PC-9 (cell line): Measurements from ENCODE around the gene SPRYD3. TPM values are rescaled to one million over a fixed set of nuclear protein-coding genes. Genes with fewer than 3 reads are reported as not detected.

Experiments
- BruUV-seq: library from RNA; stranded (reverse); fragments of 400-500 nt; replicated peaks from 2 replicates; lab custom pipeline; 2021; lab: Mats Ljungman, UMichigan
- CTCF ChIA-PET: fragments of 300-600 bp; sonication (Branson Sonifier 250); formaldehyde crosslinking; loops from one replicate; lab custom pipeline; 2022; ENCODE audit warnings: antibody characterized with exemption; lab: Charles Lee
- POLR2A ChIA-PET: fragments of 300-600 bp; sonication (Branson Sonifier 250); formaldehyde crosslinking; loops from one replicate; lab custom pipeline; 2022; ENCODE audit warnings: antibody characterized with exemption; ENCODE audit not compliant: unreplicated experiment; lab: Charles Lee
- DNase-seq, 2 experiments: peaks; one replicate each; pipeline versions ENCODE4 v3.0.0 to v3.0.0-alpha.2; 2015 to 2022; ENCODE audit warnings: mixed read lengths in 1 of 2
- H2AFZ ChIP-seq: fragments of 200-600 bp; sonication (generic); 2 replicates; pipeline ENCODE4 v1.8.1; 2017; ENCODE audit warnings: antibody characterized with exemption
- H3F3A ChIP-seq: fragments of 200-600 bp; sonication (generic); 2 replicates; pipeline ENCODE4 v1.8.1; 2017; ENCODE audit warnings: antibody characterized with exemption, mild to moderate bottlenecking, low read depth; ENCODE audit not compliant: insufficient read depth
- H3K27ac ChIP-seq: fragments of 200-600 bp; sonication (generic); 2 replicates; pipeline ENCODE4 v1.6.1; 2016; ENCODE audit warnings: mixed run types
- H3K27me3 ChIP-seq: fragments of 200-600 bp; sonication (generic); 2 replicates; pipeline ENCODE4 v1.6.1; 2016; ENCODE audit warnings: low read depth, mixed run types; ENCODE audit not compliant: insufficient read depth
- H3K36me3 ChIP-seq: fragments of 200-600 bp; sonication (generic); 2 replicates; pipeline ENCODE4 v1.6.1; 2016; ENCODE audit warnings: low read depth, mixed run types
- H3K4me1 ChIP-seq: fragments of 200-600 bp; sonication (generic); replicated peaks from 2 replicates; pipeline ENCODE4 v1.6.1; 2016; ENCODE audit warnings: mixed run types; ENCODE audit not compliant: insufficient read depth
- H3K4me2 ChIP-seq: fragments of 200-600 bp; sonication (generic); 2 replicates; pipeline ENCODE4 v1.6.1; 2017; ENCODE audit warnings: mixed run types
- H3K4me3 ChIP-seq: fragments of 200-600 bp; sonication (generic); 2 replicates; pipeline ENCODE4 v1.6.1; 2016; ENCODE audit warnings: mixed run types
- H3K79me2 ChIP-seq: fragments of 200-600 bp; sonication (generic); 2 replicates; pipeline ENCODE4 v1.6.1; 2017; ENCODE audit warnings: low read depth, mixed run types
- H3K9me2 ChIP-seq: fragments of 200-600 bp; sonication (generic); 2 replicates; pipeline ENCODE4 v1.8.1; 2017; ENCODE audit warnings: mild to moderate bottlenecking; ENCODE audit not compliant: insufficient read depth
- H3K9me3 ChIP-seq: fragments of 200-600 bp; sonication (generic); 2 replicates; pipeline ENCODE4 v1.8.1; 2016; ENCODE audit warnings: low read depth; ENCODE audit not compliant: insufficient read depth
- H4K20me1 ChIP-seq: fragments of 200-600 bp; sonication (generic); 2 replicates; pipeline ENCODE4 v1.8.1; 2017; ENCODE audit not compliant: insufficient read depth
- EZH2 ChIP-seq: fragments of 200-600 bp; sonication (generic); IDR thresholded peaks from 2 replicates; pipeline ENCODE4 v1.8.0; 2017; ENCODE audit warnings: antibody characterized with exemption, low read depth
- intact Hi-C: fragments of 100-400 bp; cut with micrococcal nuclease; formaldehyde crosslinking; loops from one replicate; pipeline ENCODE4 v1.10.0; 2022; ENCODE audit not compliant: unreplicated experiment
- total RNA-seq: library from RNA; stranded (reverse); gene quantifications from 2 replicates; pipeline ENCODE4 v1.2.3, GENCODE V29; 2021
- TF ChIP-seq, protein P1 (sequence below): fragments of 200-600 bp; sonication (generic); conservative IDR thresholded peaks from 2 replicates; pipeline ENCODE4 v1.6.1; 2017; ENCODE audit warnings: mixed run types, antibody characterized with exemption, mild to moderate bottlenecking, moderate library complexity

Gene SPRYD3
- total RNA-seq, 1 experiment from 2014 or later: 17.2 TPM

DNA sequence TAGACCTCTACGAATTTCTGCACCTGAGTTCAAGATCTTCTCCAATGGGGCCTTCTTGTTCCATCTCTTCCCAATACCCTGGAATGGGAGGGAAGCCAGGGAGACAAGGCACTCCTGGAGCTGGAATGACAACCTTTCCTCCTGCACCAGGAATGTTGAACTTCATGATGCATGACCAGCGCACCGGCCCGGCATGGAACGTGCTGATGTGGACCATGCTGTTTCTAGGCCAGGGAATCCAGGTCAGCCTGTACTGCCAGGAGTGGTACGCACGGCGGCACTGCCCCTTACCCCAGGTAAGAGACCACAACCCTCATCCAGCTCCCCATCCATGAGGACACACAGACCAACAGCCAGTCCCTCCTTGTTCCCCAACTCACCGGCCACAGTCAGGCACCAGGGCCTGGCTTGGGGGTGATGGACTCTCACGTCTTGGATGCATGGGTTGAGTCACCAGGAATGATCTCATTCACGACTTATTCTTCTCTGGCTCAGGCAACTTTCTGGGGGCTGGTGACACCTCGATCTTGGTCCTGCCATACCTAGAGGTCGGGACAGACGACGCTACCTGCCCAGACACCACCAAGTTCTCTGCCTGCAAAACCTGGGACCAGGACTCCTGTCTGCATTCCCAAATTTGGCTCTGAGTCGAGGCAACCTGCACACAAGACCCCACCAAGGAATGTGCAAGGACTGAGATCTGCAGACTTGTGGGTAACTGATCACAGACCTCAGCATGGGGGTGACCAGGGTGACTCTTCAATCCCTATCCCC, 44.6 kb upstream of the SPRYD3 start:
- ChIA-PET CTCF (no interaction called here), POLR2A (no interaction called here)
- DNase-seq: no peak
- BruUV-seq: no TSS peak
- H3K4me2 ChIP-seq: no peak overlapping the region
- H3K9me3 ChIP-seq: no peaks in the 10 kb centered on the region
- H3K4me1 ChIP-seq: no peaks in the 10 kb centered on the region
- H2AFZ ChIP-seq: no peak overlapping the region
- no peaks in the 10 kb centered on the region for H3K36me3 ChIP-seq
- no peaks in the 10 kb centered on the region for H4K20me1 ChIP-seq
- H3K27ac ChIP-seq: no peak overlapping the region
- TF ChIP-seq, protein P1, sequence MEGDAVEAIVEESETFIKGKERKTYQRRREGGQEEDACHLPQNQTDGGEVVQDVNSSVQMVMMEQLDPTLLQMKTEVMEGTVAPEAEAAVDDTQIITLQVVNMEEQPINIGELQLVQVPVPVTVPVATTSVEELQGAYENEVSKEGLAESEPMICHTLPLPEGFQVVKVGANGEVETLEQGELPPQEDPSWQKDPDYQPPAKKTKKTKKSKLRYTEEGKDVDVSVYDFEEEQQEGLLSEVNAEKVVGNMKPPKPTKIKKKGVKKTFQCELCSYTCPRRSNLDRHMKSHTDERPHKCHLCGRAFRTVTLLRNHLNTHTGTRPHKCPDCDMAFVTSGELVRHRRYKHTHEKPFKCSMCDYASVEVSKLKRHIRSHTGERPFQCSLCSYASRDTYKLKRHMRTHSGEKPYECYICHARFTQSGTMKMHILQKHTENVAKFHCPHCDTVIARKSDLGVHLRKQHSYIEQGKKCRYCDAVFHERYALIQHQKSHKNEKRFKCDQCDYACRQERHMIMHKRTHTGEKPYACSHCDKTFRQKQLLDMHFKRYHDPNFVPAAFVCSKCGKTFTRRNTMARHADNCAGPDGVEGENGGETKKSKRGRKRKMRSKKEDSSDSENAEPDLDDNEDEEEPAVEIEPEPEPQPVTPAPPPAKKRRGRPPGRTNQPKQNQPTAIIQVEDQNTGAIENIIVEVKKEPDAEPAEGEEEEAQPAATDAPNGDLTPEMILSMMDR: no peak
- TF ChIP-seq EZH2: no peak
- H3F3A ChIP-seq: no peaks in the 10 kb centered on the region; the same call in 1 of the 2 replicates
- no peaks in the 10 kb centered on the region; the same call in 1 of the 2 replicates for H3K9me2 ChIP-seq
- no peak overlapping the region for H3K4me3 ChIP-seq
- H3K27me3 ChIP-seq: no peaks in the 10 kb centered on the region
- intact Hi-C loops: no loop called here
- no peaks in the 10 kb centered on the region for H3K79me2 ChIP-seq

- H3K27ac ChIP-seq: no peak overlapping the region
- POLR2A ChIA-PET: no interaction called here
- TF ChIP-seq, protein P1: no peak
- TF ChIP-seq EZH2: no peak
- H3F3A ChIP-seq: no peaks in the 10 kb centered on the region; the same call in 1 of the 2 replicates
- no TSS peak for BruUV-seq
- no peaks in the 10 kb centered on the region for H3K9me3 ChIP-seq
- H3K36me3 ChIP-seq: no peaks in the 10 kb centered on the region
- no peak overlapping the region for H2AFZ ChIP-seq
- H4K20me1 ChIP-seq: no peaks in the 10 kb centered on the region
- DNase-seq: no peak
- H3K79me2 ChIP-seq: no peaks in the 10 kb centered on the region
- no peaks in the 10 kb centered on the region; the same call in 1 of the 2 replicates for H3K9me2 ChIP-seq
- CTCF ChIA-PET: no interaction called here
- no peak overlapping the region for H3K4me2 ChIP-seq
- intact Hi-C loops: no loop called here
- H3K27me3 ChIP-seq: no peaks in the 10 kb centered on the region
- H3K4me3 ChIP-seq: no peak overlapping the region
- H3K4me1 ChIP-seq: no peaks in the 10 kb centered on the region
These were observed 43.8 kb upstream of the SPRYD3 start for GRCh38 chr12:53122961-53123468.

DNA sequence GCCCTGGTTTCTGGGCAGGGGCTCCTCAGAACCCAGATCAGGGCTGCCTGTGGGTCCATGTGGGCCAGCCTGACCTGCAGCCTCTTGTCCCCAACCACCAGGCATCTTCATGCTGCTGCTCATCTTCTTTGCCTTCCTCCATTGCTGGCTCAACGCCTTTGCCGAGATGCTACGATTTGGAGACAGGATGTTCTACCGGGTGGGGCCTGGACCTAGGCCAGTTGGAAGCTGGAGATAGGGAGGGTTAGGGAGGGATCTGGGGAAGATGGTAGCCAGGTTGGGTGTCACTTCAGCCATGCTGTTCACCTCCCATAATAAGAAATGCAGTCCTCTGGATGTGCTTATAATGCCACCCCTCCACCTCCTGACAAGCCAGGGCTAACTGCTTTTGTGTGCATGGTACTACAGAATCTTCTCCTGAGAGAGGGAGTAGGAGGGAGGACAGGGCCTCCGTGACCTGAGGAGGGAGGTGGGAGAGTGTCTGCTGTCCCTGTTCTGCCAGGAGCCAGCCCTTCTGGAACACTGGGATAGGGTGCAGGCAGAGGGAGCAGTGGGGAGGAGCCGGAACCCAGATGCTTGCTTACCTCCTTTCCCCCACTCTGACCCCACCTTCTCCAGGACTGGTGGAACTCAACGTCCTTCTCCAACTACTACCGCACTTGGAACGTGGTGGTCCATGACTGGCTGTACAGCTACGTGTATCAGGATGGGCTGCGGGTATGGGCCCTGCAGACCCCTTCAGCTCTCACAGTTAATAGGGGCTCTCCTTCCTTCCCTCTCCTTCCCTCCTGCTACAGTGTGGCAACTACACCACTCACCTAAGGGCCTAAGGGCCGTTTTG, 41.7 kb upstream of the SPRYD3 start:
- H3K9me3 ChIP-seq: no peaks in the 10 kb centered on the region
- H3K4me2 ChIP-seq: no peak overlapping the region
- ChIA-PET CTCF (no interaction called here), POLR2A (interaction anchor here (0.7 kb wide), 2 partner anchors 16 to 380 kb away, joined by 4 to 21 read pairs; partner anchors contain the start of gene TARBP2)
- intact Hi-C loops: no loop called here
- H3K79me2 ChIP-seq: no peaks in the 10 kb centered on the region
- no peaks in the 10 kb centered on the region for H3K36me3 ChIP-seq
- H4K20me1 ChIP-seq: no peaks in the 10 kb centered on the region
- no peaks in the 10 kb centered on the region for H3K4me1 ChIP-seq
- no peaks in the 10 kb centered on the region for H3K9me2 ChIP-seq
- BruUV-seq: no TSS peak
- H3K4me3 ChIP-seq: no peak overlapping the region
- H3F3A ChIP-seq: no peaks in the 10 kb centered on the region; the same call in 1 of the 2 replicates
- no peak overlapping the region for H3K27ac ChIP-seq
- no peaks in the 10 kb centered on the region for H3K27me3 ChIP-seq
- DNase-seq: no peak
- no peak overlapping the region for H2AFZ ChIP-seq
- TF ChIP-seq EZH2: no peak
- TF ChIP-seq, protein P1: no peak
